ENCODE data around the gene ABCF3.

The ABCF3 gene

DNA sequence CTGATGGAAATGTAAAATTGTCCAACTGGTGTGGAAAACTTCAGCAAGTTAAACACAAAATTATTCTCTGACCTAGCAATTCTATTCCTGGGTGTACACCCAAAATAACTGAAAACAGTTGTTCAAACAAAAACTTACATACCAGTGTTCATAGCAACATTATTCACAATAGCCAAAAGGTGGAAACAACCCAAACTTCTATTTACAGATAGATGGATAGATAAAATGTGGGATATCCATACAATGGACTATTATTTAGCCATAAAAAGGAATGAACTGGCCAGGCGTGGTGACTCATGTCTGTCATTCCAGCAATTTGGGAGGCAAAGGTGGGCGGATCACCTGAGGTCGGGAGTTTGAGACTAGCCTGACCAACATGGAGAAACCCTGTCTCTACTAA is 36.5 kb downstream of the ABCF3 start:
- H3K4me3 ChIP-seq (ENCODE audit: low read depth, low read length): no peak overlapping the region
- TF ChIP-seq CTCF (IDR thresholded peaks at IDR 0.05; ENCODE audit: control insufficient read depth, extremely low read depth, insufficient read depth): no peak
- no peak for DNase-seq (ENCODE audit: low read depth)

GRCh38 chr3:184223946-184224345 is 37.9 kb downstream of the ABCF3 start:
- no peak for TF ChIP-seq CTCF (IDR thresholded peaks at IDR 0.05; ENCODE audit: control insufficient read depth, extremely low read depth, insufficient read depth)
- DNase-seq (ENCODE audit: low read depth): no peak

GRCh38 chr3:184227481-184227935 is 41.5 kb downstream of the ABCF3 start:
- no peak overlapping the region for H3K4me3 ChIP-seq (ENCODE audit: low read depth, low read length)
- TF ChIP-seq CTCF (IDR thresholded peaks at IDR 0.05; ENCODE audit: control insufficient read depth, extremely low read depth, insufficient read depth): peak; percentile 72
- DNase-seq (ENCODE audit: low read depth): no peak

More at GRCh38 chr3:184223946-184224345, 37.9 kb downstream of the ABCF3 start:
- H3K4me3 ChIP-seq (ENCODE audit: low read depth, low read length): no peak overlapping the region

- no peak for DNase-seq (ENCODE audit: low read depth)
- no peak for TF ChIP-seq CTCF (IDR thresholded peaks at IDR 0.05; ENCODE audit: control insufficient read depth, extremely low read depth, insufficient read depth)
- H3K4me3 ChIP-seq (ENCODE audit: low read depth, low read length): no peak overlapping the region
These were observed 42.6 kb downstream of the ABCF3 start for GRCh38 chr3:184228376-184229137.

- DNase-seq (ENCODE audit: low read depth): no peak
- peak within 1 kb of the TSS; percentile 39 for H3K4me3 ChIP-seq (ENCODE audit: low read depth, low read length)
- no peak for TF ChIP-seq CTCF (IDR thresholded peaks at IDR 0.05; ENCODE audit: control insufficient read depth, extremely low read depth, insufficient read depth)
These were observed 43.5 kb downstream of the ABCF3 start, which contains the start of gene VWA5B2 for GRCh38 chr3:184229394-184230080. TSS of gene VWA5B2 (plus strand) at chr3:184229585. CDS start at chr3:184230529, 944 bp downstream.

DNA sequence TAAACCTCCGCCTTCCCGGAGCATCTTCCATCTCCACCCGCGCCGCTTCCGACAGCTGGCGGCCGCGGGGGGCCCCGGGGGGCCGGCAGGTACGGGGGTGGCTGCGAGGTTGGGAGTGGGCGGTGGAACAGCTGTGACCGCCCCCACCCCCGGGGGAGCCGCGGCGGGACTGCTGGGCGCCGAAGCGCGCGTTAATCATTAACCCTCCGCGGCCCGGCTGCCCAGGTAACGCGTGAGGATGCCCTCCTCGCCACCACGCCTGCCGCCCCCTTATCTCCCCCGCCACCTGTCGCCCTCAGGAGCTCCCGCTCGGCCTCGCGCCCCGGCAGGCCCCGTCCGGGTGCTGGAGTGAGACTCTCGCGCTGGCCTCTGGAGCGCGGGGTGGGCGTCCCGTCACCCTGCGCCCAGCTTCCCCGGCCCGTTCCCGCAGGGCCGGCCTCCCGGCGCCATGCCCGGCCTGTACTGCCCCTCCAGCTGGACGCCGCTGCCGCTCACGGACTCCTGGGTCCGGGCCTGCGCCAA is 44.1 kb downstream of the ABCF3 start:
- DNase-seq (ENCODE audit: low read depth): no peak
- peak overlapping the region; percentile 39 for H3K4me3 ChIP-seq (ENCODE audit: low read depth, low read length)
- no peak for TF ChIP-seq CTCF (IDR thresholded peaks at IDR 0.05; ENCODE audit: control insufficient read depth, extremely low read depth, insufficient read depth)

Data from LNCaP clone FGC (cell line).